ENCODE data around the gene EXOSC10.
A peak's percentile ranks its signal among the peaks of the same experiment; 100 is the strongest.
"Not testable (repeated sequence)": the region's sequence is repeated elsewhere in the genome, so short reads cannot be mapped to it uniquely, and the experiment has no call there.

The EXOSC10 gene

DNA sequence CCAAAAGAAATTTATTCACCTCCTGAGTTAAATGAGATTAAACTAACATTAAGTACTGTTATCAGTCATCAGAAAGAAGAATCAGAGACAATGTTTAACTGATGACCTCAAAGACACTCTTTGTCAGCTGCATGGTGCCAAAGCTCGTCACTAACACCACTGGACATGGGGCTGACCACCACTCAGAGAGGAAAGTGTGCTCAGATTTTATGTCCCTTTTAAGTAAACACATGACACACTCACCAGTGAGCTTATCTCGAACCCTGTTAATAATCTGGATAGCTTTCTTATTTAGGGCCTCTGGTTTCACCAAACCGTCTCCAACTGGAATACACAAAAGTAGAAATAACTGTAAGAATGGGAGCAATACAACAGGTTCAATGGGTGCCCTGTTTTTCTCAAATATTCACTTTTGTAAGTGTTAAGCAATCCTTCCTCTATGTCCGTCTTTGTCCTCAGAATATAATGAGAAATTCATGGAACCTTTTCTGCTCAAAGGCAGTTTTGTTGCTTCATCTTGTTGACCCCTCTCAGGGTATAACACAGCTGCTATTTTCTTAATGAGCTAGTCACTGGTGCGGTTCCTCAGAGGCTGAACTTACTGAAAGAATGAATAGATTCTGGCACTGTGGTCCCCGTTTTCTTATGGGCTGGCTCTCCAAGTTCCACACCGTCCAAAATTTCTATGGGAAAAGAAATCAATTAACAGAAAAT, 9.5 kb upstream of the EXOSC10 start:
- no peak for DNase-seq

GRCh38 chr1:11107599-11107998, 7.9 kb upstream of the EXOSC10 start:
- DNase-seq: no peak

GRCh38 chr1:11105586-11105985, 5.9 kb upstream of the EXOSC10 start:
- no peak for DNase-seq

DNA sequence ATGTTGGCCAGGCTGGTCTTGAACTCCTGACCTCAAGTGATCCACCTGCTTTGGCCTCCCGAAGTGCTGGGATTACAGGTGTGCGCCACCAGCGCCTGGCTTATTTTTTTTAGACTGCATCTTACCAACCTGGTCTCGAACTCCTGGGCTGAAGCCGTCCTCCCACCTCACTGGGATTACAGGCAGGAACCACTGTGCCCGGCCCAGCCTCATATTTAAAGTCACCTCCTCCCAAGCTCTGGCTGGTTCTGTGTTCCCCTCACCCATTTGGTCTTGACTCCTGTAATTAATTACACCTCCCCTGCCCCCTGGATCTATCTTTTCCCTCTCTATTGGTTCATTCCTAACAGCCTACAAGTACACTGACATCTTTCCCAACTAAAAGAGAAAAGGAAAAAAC, 1.7 kb upstream of the EXOSC10 start:
- no peak for DNase-seq

DNA sequence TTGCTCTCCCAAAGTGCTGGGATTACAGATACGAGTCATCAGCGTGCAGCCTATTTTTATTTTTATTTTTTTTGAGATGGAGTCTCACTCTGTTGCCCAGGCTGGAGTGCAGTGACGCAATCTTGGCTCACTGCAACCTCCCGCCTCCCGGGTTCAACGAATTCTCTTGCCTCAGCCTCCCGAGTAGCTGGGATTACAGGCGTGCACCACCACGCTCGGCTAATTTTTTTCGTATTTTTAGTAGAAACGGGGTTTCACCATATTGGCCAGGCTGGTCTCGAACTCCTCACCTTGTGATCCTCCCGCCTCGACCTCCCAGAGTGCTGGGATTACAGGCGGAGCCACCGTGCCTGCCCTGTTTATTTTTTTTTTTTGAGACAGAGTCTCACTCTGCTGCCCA, 1.1 kb upstream of the EXOSC10 start:
- DNase-seq: not testable (repeated sequence)

- DNase-seq: no peak
These were observed 452 bp upstream of the EXOSC10 start for GRCh38 chr1:11100149-11100493.

GRCh38 chr1:11098931-11099309, 749 bp downstream of the EXOSC10 start:
- DNase-seq: peak in 1 of 3 experiments; percentile 47

DNA sequence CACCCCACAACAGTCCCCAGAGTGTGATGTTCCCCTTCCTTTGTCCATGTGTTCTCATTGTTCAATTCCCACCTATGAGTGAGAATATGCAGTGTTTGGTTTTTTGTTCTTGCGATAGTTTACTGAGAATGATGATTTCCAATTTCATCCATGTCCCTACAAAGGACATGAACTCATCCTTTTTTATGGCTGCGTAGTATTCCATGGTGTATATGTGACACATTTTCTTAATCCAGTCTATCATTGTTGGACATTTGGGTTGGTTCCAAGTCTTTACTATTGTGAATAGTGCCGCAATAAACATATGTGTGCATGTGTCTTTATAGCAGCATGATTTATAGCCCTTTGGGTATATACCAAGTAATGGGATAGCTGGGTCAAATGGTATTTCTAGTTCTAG, 15.9 kb downstream of the EXOSC10 start:
- DNase-seq: not testable (repeated sequence)

- DNase-seq: no peak
These were observed 18.7 kb downstream of the EXOSC10 start for GRCh38 chr1:11080931-11081330.

- no peak for DNase-seq
These were observed 21.0 kb downstream of the EXOSC10 start for GRCh38 chr1:11078631-11079030.

GRCh38 chr1:11073398-11073797, 26.3 kb downstream of the EXOSC10 start:
- not testable (repeated sequence) for DNase-seq

GRCh38 chr1:11072216-11072917, 27.3 kb downstream of the EXOSC10 start:
- peak; percentile 74 to 91 (median 90) for DNase-seq

GRCh38 chr1:11071463-11072215, 28.0 kb downstream of the EXOSC10 start:
- peak; percentile 75 to 90 (median 90) for DNase-seq

- DNase-seq: no peak
These were observed 28.8 kb downstream of the EXOSC10 start for GRCh38 chr1:11070876-11071275.

- no peak for DNase-seq
These were observed 30.8 kb downstream of the EXOSC10 start for GRCh38 chr1:11068600-11069473.

DNA sequence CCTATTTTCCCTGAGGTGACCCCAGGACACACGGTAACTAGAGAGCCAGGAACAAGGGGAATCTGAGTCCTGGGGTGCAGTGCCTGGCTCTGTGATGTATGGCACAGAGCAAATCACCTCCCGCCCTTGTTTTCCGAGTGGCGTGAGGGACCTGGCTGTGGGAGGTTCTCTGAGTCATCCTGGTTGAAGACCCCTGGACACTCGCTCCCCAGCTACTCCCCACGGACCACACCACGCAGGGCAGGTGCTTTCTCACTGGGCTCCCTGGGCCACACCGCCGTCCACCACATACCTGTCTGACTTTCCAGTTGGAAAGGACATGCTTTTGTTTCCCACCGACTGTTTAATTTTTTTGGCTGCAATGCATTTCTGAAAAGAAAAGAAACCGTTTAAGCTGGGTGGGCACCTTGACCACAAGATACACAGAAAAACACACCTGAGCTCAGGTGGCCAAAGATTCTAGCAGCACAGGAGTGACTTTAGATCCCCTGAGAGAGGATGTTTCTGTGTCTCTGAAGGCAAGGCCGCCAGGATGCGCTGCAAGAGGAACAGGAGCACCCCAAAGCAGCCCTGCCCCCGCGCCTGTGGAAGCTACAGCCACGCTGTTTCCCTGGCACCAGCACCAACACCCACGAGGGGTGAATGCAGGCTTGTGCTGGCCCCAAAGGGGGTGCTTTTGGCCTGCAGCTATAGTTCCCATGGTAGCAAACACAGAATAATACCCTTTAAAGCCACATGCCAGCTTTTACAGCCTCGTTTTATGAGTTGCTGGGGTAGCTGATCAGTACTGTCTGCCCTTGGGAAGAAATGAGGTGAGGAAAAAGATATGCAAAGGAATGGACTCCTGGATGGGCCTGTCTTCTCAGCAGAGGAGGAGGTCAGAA, 31.7 kb downstream of the EXOSC10 start:
- DNase-seq: no peak

DNA sequence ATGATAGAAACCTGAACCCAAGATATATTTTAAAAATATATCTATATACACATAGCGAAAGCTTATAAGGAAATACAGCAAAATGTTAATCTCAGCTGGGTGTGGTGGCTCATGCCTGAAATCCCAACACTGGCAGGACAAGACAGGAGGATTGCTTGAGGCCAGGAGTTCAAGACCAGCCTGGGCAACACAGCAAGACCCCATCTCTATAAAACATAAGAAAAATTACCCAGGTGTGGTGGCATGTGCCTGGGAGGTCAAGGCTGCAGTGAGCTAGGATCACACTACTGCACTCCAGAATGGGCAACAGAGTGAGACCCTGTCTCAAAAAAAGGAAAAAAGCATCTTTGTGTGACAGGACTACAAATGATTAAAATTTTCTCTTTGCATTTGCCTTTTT, 33.9 kb downstream of the EXOSC10 start:
- no peak for DNase-seq

GRCh38 chr1:11064942-11065341, 34.7 kb downstream of the EXOSC10 start:
- no peak for DNase-seq

DNA sequence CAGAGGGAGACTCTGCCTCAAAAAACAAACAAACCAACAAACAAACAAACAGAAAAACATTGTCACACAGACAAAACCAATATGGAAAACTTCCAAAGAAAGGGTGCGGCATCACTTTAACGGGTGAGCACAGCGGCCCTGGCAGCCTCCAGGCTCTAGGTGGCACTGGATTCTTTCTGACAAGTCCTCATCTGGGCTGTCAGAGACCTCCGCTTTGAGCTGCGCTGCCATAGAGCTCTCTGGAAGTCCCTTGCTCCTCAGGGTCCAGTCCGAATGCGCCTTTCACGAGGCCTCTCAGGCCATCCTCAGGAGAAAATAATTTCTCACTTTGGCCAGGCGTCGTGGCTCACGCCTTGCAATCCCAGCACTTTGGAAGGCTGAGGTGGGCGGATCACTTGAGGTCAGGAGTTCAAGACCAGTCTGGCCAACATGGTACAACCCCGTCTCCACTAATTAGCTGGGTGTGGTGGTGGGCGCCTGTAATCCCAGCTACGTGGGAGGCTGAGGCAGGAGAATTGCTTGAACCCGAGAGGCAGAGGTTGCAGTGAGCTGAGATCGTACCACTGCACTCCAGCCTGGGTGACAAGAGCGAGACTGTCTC, 35.6 kb downstream of the EXOSC10 start:
- DNase-seq: peak in 1 of 3 experiments; percentile 8

GRCh38 chr1:11062965-11063401, 36.7 kb downstream of the EXOSC10 start:
- peak in 1 of 3 experiments; percentile 86 for DNase-seq

- no peak for DNase-seq
These were observed 37.9 kb downstream of the EXOSC10 start for GRCh38 chr1:11061652-11062365.
